Hepatocyte (in vitro differentiated cells): Measurements from ENCODE around the gene KCNQ1. TPM values are rescaled to one million over a fixed set of nuclear protein-coding genes. Genes with fewer than 3 reads are reported as not detected.

Experiments used
- DNase-seq: peaks from one replicate; pipeline ENCODE4 v3.0.0-alpha.2; 2016; ENCODE audit warnings: low spot score
- H2AFZ ChIP-seq: fragments of 200-600 bp; sonication (generic); 2 replicates; pipeline ENCODE4 v1.6.0; 2016; ENCODE audit warnings: antibody characterized with exemption, mild to moderate bottlenecking
- H3K27ac ChIP-seq: fragments of 200-600 bp; sonication (generic); 2 replicates; pipeline ENCODE4 v1.5.1; 2016; ENCODE audit warnings: mild to moderate bottlenecking
- H3K27me3 ChIP-seq: fragments of 200-600 bp; sonication (generic); 2 replicates; pipeline ENCODE4 v1.6.1; 2016
- H3K36me3 ChIP-seq: fragments of 200-600 bp; sonication (generic); replicated peaks from 2 replicates; pipeline ENCODE4 v1.5.1; 2016; ENCODE audit warnings: low read depth; ENCODE audit not compliant: insufficient read depth
- H3K4me1 ChIP-seq: fragments of 200-600 bp; sonication (generic); 2 replicates; pipeline ENCODE4 v1.5.1; 2016; ENCODE audit warnings: mild to moderate bottlenecking, moderate library complexity; ENCODE audit not compliant: insufficient read depth
- H3K4me2 ChIP-seq: fragments of 200-600 bp; sonication (generic); 2 replicates; pipeline ENCODE4 v1.6.0; 2016
- H3K4me3 ChIP-seq: fragments of 200-600 bp; sonication (generic); 2 replicates; pipeline ENCODE4 v1.5.1; 2016; ENCODE audit warnings: mild to moderate bottlenecking
- H3K79me2 ChIP-seq: fragments of 200-600 bp; sonication (generic); 2 replicates; pipeline ENCODE4 v1.6.0; 2017; ENCODE audit warnings: mild to moderate bottlenecking
- H3K9me2 ChIP-seq: fragments of 200-600 bp; sonication (generic); replicated peaks from 2 replicates; pipeline ENCODE4 v1.6.0; 2017; ENCODE audit warnings: mild to moderate bottlenecking; ENCODE audit not compliant: insufficient read depth
- H3K9me3 ChIP-seq: fragments of 200-600 bp; sonication (generic); 2 replicates; pipeline ENCODE4 v1.5.1; 2016; ENCODE audit warnings: low read depth, mild to moderate bottlenecking
- H4K20me1 ChIP-seq: fragments of 200-600 bp; sonication (generic); 2 replicates; pipeline ENCODE4 v1.6.0; 2016; ENCODE audit warnings: mild to moderate bottlenecking; ENCODE audit not compliant: insufficient read depth, poor library complexity, severe bottlenecking
- EZH2 ChIP-seq: fragments of 200-600 bp; sonication (generic); IDR thresholded peaks from 2 replicates; pipeline ENCODE4 v1.6.1; 2016; ENCODE audit warnings: antibody characterized with exemption, mild to moderate bottlenecking, borderline replicate concordance
- EZH2phosphoT487 ChIP-seq: fragments of 200-600 bp; sonication (generic); IDR thresholded peaks from one replicate; pipeline ENCODE4 v1.6.1; 2018; ENCODE audit warnings: antibody characterized with exemption, mild to moderate bottlenecking, low read depth, moderate library complexity; ENCODE audit not compliant: unreplicated experiment, severe bottlenecking
- WGBS: methylation state at CpG from one replicate; pipeline ENCODE4 v1.1.6; 2016; ENCODE audit warnings: low lambda C conversion rate; ENCODE audit errors: missing lambda C conversion rate; 5-methylcytosine and 5-hydroxymethylcytosine counted together
- polyA plus RNA-seq: library from polyadenylated mRNA; unstranded; fragments of >200 nt; fragmentation: Nextera tagmentation; extraction: Ambion mirVana; gene quantifications from 2 replicates; pipeline ENCODE4 v1.2.1, GENCODE V29; 2016
- total RNA-seq: library from RNA; depleted of rRNA; stranded (reverse); fragments of >200 nt; gene quantifications from 2 replicates; pipeline ENCODE4 v1.2.3, GENCODE V29; 2014
- TF ChIP-seq, protein P1 (sequence below): fragments of 200-600 bp; sonication (generic); IDR thresholded peaks from 2 replicates; pipeline ENCODE4 v1.5.1; 2016; ENCODE audit warnings: antibody characterized with exemption, mild to moderate bottlenecking; ENCODE audit not compliant: poor library complexity

The KCNQ1 gene
- total and polyA plus RNA-seq, 2 experiments from 2014 or later = 1.8 to 6.4 TPM

DNA sequence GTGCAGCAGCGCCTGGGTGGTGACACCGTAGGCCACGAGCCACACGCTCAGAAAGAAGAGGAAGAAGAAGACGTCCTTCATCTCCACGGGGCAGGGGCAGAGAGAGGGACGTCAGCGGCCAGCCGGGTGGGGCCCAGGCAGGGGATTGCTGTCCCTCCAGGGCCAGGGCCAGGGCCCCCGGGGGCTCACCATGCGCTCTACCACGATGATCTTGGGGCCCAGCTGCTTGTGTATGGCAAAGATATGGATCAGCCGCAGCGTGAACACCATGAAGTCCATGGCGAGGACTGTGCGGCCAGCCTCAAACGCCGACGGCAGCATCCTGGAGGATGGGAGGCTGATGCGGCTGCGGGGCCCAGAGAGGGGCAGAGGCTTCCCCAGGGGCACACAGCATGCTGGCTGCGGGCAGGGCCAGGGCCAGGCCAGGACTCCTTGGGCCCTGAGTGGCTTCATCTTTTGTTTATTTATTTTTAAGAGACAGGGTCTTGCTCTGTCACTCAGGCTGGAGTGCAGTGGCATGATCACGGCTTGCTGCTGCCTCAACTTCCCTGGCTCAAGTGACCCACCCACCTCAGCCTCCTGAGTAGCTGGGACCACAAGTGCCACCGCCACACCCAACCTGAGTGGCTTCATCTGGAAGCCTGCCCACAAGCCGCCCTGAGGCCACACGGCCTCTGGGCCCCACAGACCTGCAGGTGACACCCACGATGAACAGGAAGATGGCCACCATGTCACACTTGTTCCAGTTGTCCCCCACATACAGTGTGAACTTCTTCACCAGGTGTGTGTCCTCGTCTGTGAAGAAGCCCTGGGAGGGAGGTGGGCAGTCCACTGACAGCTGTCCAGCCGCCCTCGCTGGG, 33.1 kb upstream of the KCNQ1 start:
- H3K4me3 ChIP-seq = no peak overlapping the region
- no peaks in the 10 kb centered on the region for H3K9me2 ChIP-seq
- no peak overlapping the region for H3K27ac ChIP-seq
- H4K20me1 ChIP-seq = no peaks in the 10 kb centered on the region
- 86% methylated on average over 30 of the region's 30 CpGs for WGBS
- no peaks in the 10 kb centered on the region for H3K27me3 ChIP-seq
- DNase-seq = no peak
- H3K36me3 ChIP-seq = no peaks in the 10 kb centered on the region
- no peaks in the 10 kb centered on the region for H3K79me2 ChIP-seq
- H3K9me3 ChIP-seq = no peaks in the 10 kb centered on the region
- no peak overlapping the region for H2AFZ ChIP-seq
- peaks cover 21% of the 10 kb centered on the region for H3K4me1 ChIP-seq
- TF ChIP-seq EZH2phosphoT487 (no peak), EZH2 (no peak)
- TF ChIP-seq, protein P1, sequence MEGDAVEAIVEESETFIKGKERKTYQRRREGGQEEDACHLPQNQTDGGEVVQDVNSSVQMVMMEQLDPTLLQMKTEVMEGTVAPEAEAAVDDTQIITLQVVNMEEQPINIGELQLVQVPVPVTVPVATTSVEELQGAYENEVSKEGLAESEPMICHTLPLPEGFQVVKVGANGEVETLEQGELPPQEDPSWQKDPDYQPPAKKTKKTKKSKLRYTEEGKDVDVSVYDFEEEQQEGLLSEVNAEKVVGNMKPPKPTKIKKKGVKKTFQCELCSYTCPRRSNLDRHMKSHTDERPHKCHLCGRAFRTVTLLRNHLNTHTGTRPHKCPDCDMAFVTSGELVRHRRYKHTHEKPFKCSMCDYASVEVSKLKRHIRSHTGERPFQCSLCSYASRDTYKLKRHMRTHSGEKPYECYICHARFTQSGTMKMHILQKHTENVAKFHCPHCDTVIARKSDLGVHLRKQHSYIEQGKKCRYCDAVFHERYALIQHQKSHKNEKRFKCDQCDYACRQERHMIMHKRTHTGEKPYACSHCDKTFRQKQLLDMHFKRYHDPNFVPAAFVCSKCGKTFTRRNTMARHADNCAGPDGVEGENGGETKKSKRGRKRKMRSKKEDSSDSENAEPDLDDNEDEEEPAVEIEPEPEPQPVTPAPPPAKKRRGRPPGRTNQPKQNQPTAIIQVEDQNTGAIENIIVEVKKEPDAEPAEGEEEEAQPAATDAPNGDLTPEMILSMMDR = no peak
- H3K4me2 ChIP-seq = no peak overlapping the region

DNA sequence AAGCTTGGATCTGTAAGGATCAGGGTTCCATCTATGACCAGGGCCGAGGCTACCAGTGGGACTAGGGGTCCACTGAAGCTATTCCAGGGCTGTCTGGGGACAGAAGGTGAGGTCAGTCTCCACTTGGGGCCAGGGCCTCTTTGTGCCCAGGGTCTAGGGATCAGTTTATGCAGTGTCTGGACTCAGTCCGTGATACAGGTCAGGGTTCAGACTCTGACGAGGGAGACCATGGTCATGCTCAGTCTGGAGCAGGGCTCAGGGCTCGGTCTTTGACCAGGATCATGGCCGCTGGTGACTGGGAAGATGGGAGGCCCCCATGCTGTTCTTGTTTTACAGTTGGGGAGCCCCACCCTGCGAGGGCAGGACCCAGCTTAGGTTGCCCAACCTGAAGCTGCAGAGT, 32.5 kb upstream of the KCNQ1 start:
- H3K9me3 ChIP-seq = no peaks in the 10 kb centered on the region
- H3K4me3 ChIP-seq = no peak overlapping the region
- H3K27me3 ChIP-seq = no peaks in the 10 kb centered on the region
- no peak overlapping the region for H3K4me2 ChIP-seq
- no peaks in the 10 kb centered on the region for H3K36me3 ChIP-seq
- WGBS = 90% methylated on average over 6 of the region's 6 CpGs
- H3K9me2 ChIP-seq = no peaks in the 10 kb centered on the region
- H2AFZ ChIP-seq = no peak overlapping the region
- no peak for TF ChIP-seq EZH2
- no peak for TF ChIP-seq EZH2phosphoT487
- TF ChIP-seq, protein P1 = no peak
- H4K20me1 ChIP-seq = no peaks in the 10 kb centered on the region
- H3K79me2 ChIP-seq = no peaks in the 10 kb centered on the region
- peaks cover 21% of the 10 kb centered on the region for H3K4me1 ChIP-seq
- H3K27ac ChIP-seq = no peak overlapping the region
- no peak for DNase-seq

DNA sequence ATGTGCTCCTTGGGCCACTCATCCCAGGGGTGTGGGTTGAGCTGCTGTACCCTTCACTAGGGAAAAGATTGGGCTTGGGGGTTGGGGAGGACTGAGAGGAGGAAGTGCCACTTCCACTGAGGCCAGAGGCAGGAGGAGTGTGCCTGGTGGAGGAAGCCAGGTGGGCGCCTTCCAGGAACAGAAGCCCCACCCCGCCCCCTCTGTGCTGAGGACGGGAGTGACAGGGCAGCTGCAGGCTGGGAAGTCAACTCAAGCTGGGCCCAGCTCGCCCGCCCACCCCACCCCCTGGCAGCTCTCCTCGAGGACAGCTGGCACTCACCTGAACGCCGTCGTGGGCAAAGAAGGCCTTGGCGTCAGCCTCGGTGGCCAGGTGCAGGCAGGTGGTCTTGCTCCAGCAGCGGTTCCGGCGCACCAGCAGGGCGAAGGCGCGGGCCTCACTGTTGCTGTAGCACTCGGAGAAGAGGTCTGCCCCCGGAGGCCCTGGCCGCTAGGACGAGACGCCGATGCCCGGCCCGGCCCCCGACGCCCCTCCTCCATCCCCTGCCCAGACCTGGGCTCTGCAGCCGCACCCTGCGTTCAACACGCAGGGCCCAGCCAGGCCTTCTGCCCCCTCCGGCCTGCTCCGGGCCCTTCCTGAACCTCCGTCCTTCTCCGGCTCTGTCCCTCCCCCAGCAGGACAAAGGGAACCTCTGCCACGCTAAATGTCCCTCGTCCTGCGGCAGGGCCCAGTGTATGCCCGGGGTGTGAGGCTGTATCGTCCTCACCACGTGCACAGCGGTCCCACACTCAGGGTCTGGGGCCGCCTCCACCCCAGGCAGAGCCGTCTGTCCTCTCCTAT, 30.8 kb upstream of the KCNQ1 start:
- TF ChIP-seq EZH2phosphoT487 (no peak), EZH2 (no peak)
- TF ChIP-seq, protein P1 = no peak
- no peak for DNase-seq
- 94% methylated on average over 37 of the region's 43 CpGs for WGBS
- Histone ChIP-seq H3K9me2 (no peaks in the 10 kb centered on the region), H3K27ac (no peak overlapping the region), H3K4me1 (peaks cover 16% of the 10 kb centered on the region), H4K20me1 (no peaks in the 10 kb centered on the region), H3K4me3 (no peak overlapping the region), H3K27me3 (no peaks in the 10 kb centered on the region), H3K4me2 (no peak overlapping the region), H3K79me2 (no peaks in the 10 kb centered on the region), H2AFZ (no peak overlapping the region), H3K36me3 (no peaks in the 10 kb centered on the region), H3K9me3 (no peaks in the 10 kb centered on the region)
